NOMO-1 treated with DMSO at 0.1 percent for 48 hours (cell line): ENCODE data around the gene CCDC170.
A peak's percentile ranks its signal among the peaks of the same experiment; 100 is the strongest.
"Not testable (repeated sequence)": the region's sequence is repeated elsewhere in the genome, so short reads cannot be mapped to it uniquely, and the experiment has no call there.

ENCODE experiments used
- DNase-seq: peaks from one replicate; lab custom pipeline; 2025; ENCODE audit not compliant: unreplicated experiment; lab: John Stamatoyannopoulos, UW

CCDC170 gene

GRCh38 chr6:151544884-151545283 is 51.1 kb downstream of the CCDC170 start:
- not testable (repeated sequence) for DNase-seq

DNA sequence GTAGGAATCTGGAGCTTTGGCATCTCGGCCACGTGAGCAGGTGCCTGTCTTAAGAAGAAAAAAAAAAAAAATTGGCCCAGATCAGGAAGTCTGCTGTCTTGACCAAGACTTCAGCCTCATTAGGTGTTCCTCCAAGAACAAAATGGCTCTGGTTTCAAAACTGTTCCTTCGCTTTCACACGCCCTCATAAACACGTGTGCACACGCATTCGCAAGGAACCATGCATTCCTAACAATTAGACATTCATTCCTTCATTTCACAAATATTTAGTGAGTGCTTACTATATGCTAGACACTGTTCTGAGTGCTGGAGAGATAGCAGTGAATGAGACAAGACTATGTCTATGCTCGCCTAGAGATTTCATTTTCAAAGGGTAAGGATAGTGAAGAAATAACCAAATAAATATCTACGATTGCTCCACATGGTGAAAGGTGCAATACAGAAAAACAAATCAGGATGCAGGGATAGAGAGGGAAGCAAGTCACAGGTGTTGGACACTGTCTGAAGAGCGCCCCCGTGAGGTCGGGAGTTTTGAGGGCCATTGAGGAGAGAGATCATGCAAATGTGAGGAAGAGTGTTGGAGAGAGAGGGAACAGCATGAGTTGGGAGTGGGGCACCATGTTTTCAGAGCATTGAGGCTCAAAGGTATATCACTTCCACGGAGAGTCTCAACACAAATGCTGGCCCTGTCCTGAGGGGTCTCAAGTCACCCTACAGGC is 53.3 kb downstream of the CCDC170 start:
- DNase-seq = no peak

GRCh38 chr6:151548201-151548600 is 54.4 kb downstream of the CCDC170 start:
- no peak for DNase-seq

- no peak for DNase-seq
Measured at GRCh38 chr6:151549790-151550189, 56.0 kb downstream of the CCDC170 start.

- no peak for DNase-seq
Measured at GRCh38 chr6:151550618-151551017, 56.8 kb downstream of the CCDC170 start.

- DNase-seq = no peak
Measured at GRCh38 chr6:151551223-151551857, 57.5 kb downstream of the CCDC170 start.

- peak; percentile 23 for DNase-seq
Measured at GRCh38 chr6:151553416-151554165, 59.8 kb downstream of the CCDC170 start.

GRCh38 chr6:151561238-151561637 is 67.4 kb downstream of the CCDC170 start:
- DNase-seq = no peak

- DNase-seq = no peak
Measured at GRCh38 chr6:151564654-151565053, 70.8 kb downstream of the CCDC170 start.

DNA sequence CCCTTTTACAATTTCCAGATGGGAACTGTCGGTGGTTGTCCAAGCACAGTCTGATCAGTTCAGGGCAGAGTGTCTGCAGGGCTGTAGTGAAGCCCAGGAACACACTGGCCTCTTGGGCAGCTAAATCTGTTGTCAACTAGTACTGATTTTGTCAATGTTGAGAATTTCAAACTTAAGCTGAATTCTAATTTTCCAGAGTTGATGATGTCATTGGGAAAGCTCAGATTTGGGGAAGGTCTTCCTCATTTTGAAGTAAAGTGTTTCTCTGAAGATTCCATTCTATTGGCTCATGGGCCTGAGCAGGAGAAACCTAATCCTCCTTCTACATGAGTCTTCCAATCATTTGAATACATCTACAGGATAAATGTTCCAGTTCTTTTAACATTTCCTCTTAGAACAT is 72.1 kb downstream of the CCDC170 start:
- DNase-seq = no peak

DNA sequence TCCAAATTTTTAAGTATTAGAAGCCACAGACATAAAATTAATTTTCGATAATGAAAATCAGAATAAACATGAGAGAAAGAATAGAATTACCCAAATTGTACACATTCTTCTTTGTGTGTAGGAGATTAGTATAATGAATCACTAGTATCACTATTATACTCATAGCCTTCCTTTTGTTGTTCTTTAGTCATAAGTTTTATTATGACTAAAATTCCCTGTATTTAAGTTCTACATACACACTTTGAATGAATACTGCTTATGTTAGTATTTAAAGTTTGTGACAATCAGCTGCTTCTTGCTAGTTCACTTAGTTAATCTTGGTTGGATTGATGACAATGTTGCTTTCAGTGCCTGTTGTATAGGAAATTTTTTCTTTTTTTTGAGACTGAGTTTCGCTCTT is 72.7 kb downstream of the CCDC170 start:
- DNase-seq = no peak

- DNase-seq = no peak
Measured at GRCh38 chr6:151576633-151577032, 82.8 kb downstream of the CCDC170 start.

DNA sequence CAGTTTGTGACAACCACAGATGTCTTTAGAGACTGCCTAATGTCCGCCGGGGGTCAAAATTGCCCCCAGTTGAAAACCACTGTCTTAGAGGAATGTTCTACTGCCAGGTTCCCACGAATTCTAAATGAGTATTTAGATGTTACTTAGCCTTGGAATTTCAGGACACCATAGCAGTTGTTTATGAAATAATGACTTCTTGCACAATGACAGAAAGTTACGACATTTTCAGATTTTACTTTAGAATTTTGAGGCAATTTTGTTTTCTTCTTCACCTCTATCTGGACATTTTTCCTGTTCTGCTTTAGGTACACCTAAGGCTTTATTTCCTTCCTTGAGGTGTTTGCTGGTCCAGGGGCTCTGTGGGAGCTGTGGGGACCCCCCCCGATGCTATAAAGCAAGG is 83.4 kb downstream of the CCDC170 start:
- no peak for DNase-seq

DNA sequence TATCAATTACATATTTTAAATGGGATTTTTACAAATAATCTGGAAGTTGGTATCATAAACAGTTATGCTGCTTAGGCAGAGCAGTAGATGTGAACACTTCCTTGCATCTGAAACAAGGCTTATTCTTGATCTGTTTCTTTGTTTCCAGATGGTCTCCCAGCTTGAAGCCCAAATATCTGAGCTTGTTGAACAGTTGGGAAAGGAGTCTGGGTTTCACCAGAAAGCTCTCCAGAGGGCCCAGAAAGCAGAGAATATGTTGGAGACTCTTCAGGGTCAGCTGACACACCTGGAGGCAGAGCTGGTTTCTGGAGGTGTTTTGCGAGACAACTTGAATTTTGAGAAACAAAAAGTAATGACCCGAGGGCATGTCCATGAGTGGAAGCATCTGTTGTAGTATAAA is 91.9 kb downstream of the CCDC170 start:
- no peak for DNase-seq

DNA sequence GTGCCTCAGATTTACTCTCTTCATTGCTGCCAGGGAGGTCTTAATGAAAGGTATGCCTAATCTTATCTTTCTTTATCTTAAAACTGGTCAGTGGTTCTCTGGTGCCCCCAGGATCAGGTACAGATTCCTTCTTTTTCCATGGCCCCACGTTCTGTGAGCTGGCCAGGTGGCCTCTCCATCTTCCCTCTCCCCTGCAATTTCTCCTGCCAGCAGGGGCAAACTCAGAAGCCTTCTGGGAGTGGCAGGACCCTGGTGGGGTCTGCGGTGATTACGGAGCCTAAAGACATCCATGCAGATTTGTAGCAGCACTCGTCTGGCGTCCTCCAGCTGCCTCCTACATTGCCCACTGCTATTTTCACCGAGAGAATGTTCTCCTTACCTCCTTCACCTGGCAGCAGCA is 95.8 kb downstream of the CCDC170 start:
- DNase-seq = no peak

GRCh38 chr6:151590742-151591141 is 96.9 kb downstream of the CCDC170 start:
- DNase-seq = no peak

GRCh38 chr6:151592449-151593159 is 98.8 kb downstream of the CCDC170 start:
- no peak for DNase-seq

DNA sequence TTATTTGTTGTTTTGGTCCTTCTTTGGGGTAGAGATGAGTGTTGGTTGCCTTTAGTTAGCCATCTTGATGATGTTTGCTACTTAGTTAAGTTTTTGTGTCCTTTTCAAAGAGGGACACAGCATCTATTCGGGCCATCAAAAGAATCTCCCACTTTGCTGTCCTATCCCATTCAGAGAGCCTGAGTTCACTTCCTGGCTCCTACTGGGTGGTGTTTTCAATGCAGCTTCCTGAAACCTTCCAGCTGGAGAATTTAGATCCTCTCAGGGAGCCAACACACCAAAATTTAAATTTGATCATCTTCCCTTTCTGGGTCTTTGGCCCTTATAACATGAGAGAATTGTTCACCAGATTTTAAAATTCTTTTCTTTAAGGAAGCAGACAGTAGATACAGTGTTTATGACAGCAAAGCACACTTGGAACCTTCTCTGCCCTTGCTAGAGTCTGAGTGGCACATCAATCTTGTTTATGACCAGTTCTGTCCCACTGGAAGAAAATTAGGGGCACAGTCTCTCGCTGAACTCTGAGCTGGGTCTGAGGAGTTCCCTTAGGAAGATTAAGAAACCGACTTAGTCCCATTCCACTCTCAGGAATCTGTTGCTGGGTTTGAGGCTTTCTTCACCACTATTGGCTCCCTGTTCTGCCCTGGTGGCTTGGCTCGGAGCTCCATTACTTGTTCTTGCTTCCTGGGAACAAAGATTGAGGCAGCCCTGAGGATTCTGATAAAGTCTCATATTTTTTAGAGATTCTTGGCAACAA is 115.5 kb downstream of the CCDC170 start:
- no peak for DNase-seq

- DNase-seq = no peak
Measured at GRCh38 chr6:151610326-151610725, 116.5 kb downstream of the CCDC170 start.

DNA sequence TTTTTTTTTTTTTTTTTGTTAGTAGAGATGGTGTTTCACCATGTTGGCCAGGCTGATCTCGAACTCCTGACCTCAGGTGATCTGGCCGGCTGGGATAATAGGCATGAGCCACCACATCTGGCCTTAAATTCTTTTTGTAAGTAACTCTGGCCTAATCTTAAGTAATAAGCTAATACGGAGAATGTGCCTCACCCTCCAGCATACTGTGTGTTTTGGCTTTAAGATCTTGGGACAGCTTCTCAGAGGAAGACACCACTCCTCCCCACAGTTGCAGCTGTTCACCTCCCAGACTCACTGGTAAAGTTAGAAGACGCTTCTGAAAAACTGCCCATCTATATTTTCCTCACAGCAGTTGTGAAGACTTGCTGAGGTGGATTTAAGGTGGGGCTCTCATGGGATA is 120.8 kb downstream of the CCDC170 start:
- no peak for DNase-seq

GRCh38 chr6:151616091-151616513 is 122.3 kb downstream of the CCDC170 start:
- no peak for DNase-seq
